Melanocyte of skin (primary cell): Measurements from ENCODE around the gene MCEMP1. TPM values are rescaled to one million over a fixed set of nuclear protein-coding genes. Genes with fewer than 3 reads are reported as not detected.

Experiments used
- total RNA-seq, 2 donors: library from RNA; depleted of rRNA; stranded (reverse); fragments of >200 nt; gene quantifications; 2 replicates each; pipeline ENCODE4 v1.2.3, GENCODE V29; 2012

The MCEMP1 gene, protein sequence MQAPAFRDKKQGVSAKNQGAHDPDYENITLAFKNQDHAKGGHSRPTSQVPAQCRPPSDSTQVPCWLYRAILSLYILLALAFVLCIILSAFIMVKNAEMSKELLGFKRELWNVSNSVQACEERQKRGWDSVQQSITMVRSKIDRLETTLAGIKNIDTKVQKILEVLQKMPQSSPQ
- total RNA-seq, result not detected

DNA sequence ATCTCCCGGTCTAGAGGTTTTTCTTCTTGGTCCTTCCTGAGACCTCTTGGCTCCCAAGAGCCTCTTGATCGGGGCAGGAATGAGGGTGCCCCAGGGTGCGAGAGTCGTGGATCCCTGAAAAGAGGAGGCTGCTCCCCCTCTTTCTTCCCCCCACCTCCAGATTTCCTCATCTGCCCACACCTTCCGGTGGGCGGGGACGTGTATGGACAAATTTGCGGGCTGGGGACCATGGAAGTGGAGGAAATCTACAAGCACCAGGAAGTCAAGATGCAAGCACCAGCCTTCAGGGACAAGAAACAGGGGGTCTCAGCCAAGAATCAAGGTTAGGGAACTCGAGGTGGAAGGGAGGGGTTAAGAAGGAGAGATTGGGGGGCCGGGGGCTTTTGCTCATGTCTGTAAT, at the start of gene MCEMP1:
Gene MCEMP1 (plus strand): TSS at position 237 of the 400 bp plus-strand sequence. CDS start 31 bp downstream, at position 268.

DNA sequence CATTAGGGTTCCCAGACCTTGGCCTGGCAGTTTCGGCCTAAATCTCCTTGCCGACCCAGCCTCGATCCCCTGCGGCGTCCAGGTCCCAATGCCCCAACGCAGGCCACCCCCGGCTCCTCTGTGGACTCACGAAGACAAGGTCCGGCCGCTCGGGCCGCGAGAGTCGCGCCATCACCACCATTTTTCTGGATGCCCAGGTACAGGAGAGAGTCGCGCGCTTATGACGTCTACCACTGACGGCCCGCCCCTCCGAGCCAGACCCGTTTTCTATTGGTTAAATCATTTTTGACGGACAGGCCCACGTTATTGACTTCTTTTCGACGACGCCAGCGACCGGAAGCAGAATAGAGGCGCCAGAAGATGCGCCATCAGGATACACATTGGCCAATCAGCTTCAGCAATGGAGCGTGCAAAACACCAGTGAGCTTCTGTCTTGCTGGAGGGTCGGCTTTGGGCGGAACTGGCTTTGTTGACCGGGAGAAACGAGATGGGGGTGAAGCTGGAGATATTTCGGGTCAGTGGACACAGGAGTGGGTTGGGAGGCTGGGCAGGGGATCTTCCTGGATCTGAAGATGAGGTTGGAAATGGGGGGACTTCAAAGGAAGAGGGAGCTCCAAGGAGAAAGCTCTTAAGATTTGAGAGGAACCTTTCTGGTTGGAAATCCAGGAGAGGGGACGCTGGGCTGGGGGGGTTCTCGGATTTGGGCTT, 47.4 kb upstream of the MCEMP1 start, which contains the start of the genes PET100 and XAB2:
Gene PET100 (plus strand): TSS at position 447 of the 708 bp plus-strand sequence. CDS start 41 bp downstream, at position 488.
Gene XAB2 (minus strand): TSS at position 199 of the 708 bp plus-strand sequence. CDS start 18 bp downstream, at position 181.

DNA sequence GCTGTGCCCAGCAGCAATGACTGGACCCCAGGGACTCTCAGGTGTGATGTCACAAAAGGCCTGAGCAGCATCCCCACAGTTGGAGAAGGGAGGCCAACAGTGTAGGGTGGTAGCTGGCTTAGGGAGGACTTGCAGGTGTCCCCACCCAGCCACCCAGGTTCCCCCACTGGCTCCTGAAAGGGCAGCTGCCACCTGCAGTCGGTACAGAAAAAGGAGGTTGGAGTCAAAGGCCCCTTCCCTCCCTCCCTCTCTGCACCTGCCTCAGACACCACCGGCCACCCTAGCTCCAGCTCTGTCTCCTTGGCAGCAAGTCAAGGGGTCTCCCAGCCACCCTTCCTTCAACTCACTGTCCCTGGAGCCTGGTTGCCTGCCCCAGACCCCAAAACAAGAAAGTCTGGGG, 43.2 kb upstream of the MCEMP1 start, which contains the start of gene PCP2:
Gene PCP2 (minus strand): TSS at position 22 of the 400 bp plus-strand sequence. CDS start 262 bp downstream, outside the sequence.

DNA sequence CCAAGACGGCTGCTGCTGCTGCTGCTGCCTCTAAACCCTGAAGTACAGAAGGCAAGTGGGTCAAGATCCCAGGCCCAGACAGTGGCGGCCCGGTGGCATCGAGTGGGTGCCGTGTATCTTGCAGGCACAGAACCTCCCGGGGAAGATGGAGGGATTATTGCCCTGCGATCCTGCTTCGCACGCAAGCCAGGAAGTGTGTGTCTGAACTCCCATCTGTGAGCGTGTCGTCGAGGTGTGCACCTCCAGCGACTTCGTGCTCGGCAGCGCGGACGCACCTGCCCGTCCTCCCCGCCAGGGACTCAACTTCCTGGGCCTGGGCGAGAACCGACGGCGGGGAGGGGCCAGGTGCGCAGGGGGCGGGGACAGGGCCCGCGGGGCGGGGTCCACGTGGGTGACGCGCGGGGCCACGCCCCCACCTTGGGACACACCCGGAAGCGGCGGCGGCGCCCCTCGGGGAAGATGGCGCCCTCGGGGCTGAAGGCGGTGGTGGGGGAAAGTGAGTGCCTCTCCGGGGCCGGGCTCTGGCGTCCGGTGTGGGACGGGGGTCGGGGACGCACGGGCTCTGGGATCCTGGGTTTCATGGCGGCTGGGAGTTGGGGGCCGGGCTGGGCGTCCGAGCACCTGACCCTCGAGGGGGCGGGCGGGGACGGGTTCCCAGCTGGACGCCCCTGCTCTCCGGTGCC, 40.1 kb upstream of the MCEMP1 start, which contains the start of gene STXBP2:
Gene STXBP2 (plus strand): TSS at position 420 of the 683 bp plus-strand sequence. CDS start 40 bp downstream, at position 460.

DNA sequence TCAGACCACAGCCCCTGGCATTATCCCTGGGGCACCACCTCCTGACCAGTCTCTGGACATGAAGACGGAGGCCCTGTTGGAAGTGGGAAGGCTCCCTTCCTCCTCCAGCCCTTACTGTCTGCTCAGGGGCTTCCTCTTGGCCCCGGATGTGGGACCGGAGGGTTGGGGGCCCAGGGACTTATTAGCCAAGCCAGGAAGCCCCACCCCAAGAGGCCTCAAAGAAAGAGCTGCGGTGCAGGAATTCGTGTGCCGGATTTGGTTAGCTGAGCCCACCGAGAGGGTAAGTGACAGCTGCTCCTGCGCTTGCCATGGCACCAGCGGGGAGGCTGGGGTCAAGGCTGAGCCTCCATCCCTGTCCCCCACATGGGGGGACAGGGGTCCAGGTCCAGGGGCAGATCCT, 8.0 kb upstream of the MCEMP1 start, which contains the start of gene RETN:
Gene RETN (plus strand): TSS at position 208 of the 400 bp plus-strand sequence. CDS start 278 bp downstream, outside the sequence.

DNA sequence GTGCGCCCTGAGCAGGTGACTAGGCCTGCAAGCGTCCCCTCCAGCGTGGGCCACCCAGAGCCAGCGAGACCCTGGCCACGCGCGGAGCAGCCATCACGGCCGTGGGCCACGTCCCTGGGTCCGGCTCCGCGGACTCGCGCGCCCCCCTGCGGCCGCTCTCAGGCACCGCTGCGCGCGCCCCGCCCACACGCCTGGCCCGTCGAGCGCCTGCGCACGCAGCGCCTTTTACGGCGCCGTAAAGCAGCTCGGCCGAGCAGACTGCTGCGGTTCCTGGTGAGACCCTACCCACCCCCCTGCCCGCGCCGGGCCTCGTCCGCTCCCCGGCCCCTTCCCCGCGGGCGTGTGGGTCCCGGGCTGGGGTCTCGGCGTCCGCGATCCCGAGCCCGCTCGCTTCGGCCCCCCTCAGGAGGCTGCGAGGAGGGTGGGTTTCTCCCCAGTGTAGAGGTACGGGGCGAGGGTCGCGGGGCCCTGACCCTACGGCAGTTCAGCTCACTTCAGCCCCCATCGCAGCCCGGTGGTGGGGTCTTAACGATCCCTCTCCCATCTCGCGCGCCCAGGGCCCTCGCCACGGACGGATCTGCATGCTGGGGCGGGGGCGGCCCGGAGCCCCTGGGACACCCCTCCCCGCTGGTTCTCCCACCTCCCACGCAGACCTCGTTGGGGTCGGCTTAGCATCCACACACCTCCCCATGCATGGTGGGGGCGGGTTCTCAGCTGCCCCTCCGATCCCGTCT, 3.9 kb downstream of the MCEMP1 start, which contains the start of gene TRAPPC5:
Gene TRAPPC5 (plus strand): TSS at position 228 of the 734 bp plus-strand sequence. CDS start 1,421 bp downstream, outside the sequence.

DNA sequence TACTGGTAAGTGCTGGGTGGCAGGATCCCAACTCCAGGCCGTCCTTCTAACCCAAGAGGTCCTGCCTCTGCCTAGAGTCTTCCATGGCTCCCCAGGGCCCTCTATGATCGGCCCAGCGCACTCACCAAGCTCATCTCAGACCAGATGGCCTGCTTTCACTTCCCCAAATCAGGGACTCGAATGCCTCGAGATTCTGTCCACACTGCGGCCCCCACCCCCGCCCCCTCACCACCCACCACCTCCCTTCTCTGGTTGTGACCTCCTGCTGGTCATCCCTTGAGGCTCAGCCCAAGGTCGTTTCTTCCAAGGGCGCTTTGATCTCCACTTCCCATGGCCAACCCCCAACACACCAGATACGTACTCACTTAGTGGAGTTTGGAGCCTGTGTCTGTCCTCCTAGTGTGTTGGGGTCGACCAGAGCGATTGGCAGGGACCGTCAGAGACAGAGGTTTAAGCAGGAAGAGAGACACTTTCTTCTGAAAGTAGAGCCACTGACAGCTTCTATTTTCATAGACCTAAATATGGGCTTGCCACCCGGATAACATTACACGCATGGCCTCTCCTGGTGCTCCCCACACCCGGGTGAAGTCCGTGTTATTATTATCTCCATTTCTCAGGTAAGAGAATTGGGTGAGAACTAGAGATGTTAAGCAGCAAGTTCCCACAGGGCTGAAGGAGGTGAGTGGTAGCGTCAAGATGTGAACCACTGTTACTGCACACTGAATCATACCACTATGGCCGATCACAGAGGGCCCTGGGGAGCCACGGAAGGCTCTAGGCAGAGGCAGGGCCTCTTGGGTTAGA, 25.0 kb downstream of the MCEMP1 start, which contains the start of gene FCER2:
Gene FCER2 (minus strand): TSS at position 478 of the 804 bp plus-strand sequence. CDS start 2,371 bp downstream, outside the sequence.

Other genes with a start within 250 kb of the MCEMP1 start
- 1 to 10 TPM; 2.7 to 4.5 TPM for gene PEX11G, start 188.1 kb upstream of the MCEMP1 start, total RNA-seq
- gene ZNF358, start 161.0 kb upstream of the MCEMP1 start, total RNA-seq, result 10 to 100 TPM; 15.7 to 22.0 TPM
- gene MCOLN1, start 154.5 kb upstream of the MCEMP1 start, total RNA-seq, result 10 to 100 TPM; 16.0 to 23.7 TPM
- gene PNPLA6, start 141.4 kb upstream of the MCEMP1 start, total RNA-seq, result 10 to 100 TPM; 82.6 to 88.2 TPM
- gene CAMSAP3, start 81.2 kb upstream of the MCEMP1 start, total RNA-seq, result under 1 TPM in 1 of 2 donors, not detected in 1; under 0.01 TPM
- 10 to 100 TPM; 36.5 to 46.6 TPM for gene XAB2, start 47.5 kb upstream of the MCEMP1 start, total RNA-seq
- 10 to 100 TPM in 1 of 2 donors, 1 to 10 TPM in 1; 9.3 to 11.7 TPM for gene PET100, start 47.3 kb upstream of the MCEMP1 start, total RNA-seq
- not detected for gene PCP2, start 43.4 kb upstream of the MCEMP1 start, total RNA-seq
- 10 to 100 TPM in 1 of 2 donors, 1 to 10 TPM in 1; 9.6 to 37.3 TPM for gene STXBP2, start 40.0 kb upstream of the MCEMP1 start, total RNA-seq
- not detected for gene RETN, start 8.0 kb upstream of the MCEMP1 start, total RNA-seq
- gene TRAPPC5, start 3.7 kb downstream of the MCEMP1 start, total RNA-seq, result 10 to 100 TPM; 17.2 to 19.3 TPM
- gene FCER2, start 25.0 kb downstream of the MCEMP1 start, total RNA-seq, result not detected
- gene CLEC4G, start 55.0 kb downstream of the MCEMP1 start, total RNA-seq, result not detected
- not detected for gene CD209, start 70.4 kb downstream of the MCEMP1 start, total RNA-seq
- gene CLEC4M, start 86.2 kb downstream of the MCEMP1 start, total RNA-seq, result not detected
- gene EVI5L, start 153.1 kb downstream of the MCEMP1 start, total RNA-seq, result 10 to 100 TPM; 11.3 to 18.9 TPM
- not detected for gene PRR36, start 197.3 kb downstream of the MCEMP1 start, total RNA-seq
- gene LRRC8E, start 211.4 kb downstream of the MCEMP1 start, total RNA-seq, result 1 to 10 TPM; 2.1 to 6.0 TPM
- 10 to 100 TPM in 1 of 2 donors, 1 to 10 TPM in 1; 8.6 to 11.0 TPM for gene MAP2K7, start 226.8 kb downstream of the MCEMP1 start, total RNA-seq
- gene TGFBR3L, start 237.7 kb downstream of the MCEMP1 start, total RNA-seq, result under 1 TPM in 1 of 2 donors, not detected in 1; 0.67 TPM
- 10 to 100 TPM; 19.3 to 25.3 TPM for gene SNAPC2, start 243.2 kb downstream of the MCEMP1 start, total RNA-seq
- under 1 TPM; 0.33 to 0.34 TPM for gene CTXN1, start 249.0 kb downstream of the MCEMP1 start, total RNA-seq